Central memory CD8-positive, alpha-beta T cell (primary cell): ENCODE data around the gene YBX2.
A peak's percentile ranks its signal among the peaks of the same experiment; 100 is the strongest.

Experiments used
- ATAC-seq: fragments of 150-1000 bp; cut with Tn5 transposase; replicated peaks from 2 replicates; pipeline ENCODE4 v1.10.0; 2022; ENCODE audit warnings: mild to moderate bottlenecking, moderate FRiP score, moderate number of reproducible peaks; ENCODE audit not compliant: poor library complexity, severe bottlenecking; ENCODE audit errors: extremely low read depth
- DNase-seq, 2 donors: peaks; one replicate each; pipeline ENCODE4 v3.0.0; 2021; ENCODE audit warnings: low spot score in 2 of 2
- H3K27ac Mint-ChIP-seq: one replicate; pipeline ENCODE4 v1.8.0; 2022; ENCODE audit warnings: low read depth, mild to moderate bottlenecking, moderate library complexity, mixed read lengths
- H3K27me3 Mint-ChIP-seq: one replicate; pipeline ENCODE4 v1.8.0; 2022; ENCODE audit warnings: mixed read lengths
- H3K36me3 Mint-ChIP-seq: one replicate; pipeline ENCODE4 v1.8.0; 2022; ENCODE audit warnings: mild to moderate bottlenecking, moderate library complexity, mixed read lengths; ENCODE audit not compliant: insufficient read depth
- H3K4me1 Mint-ChIP-seq: one replicate; pipeline ENCODE4 v1.8.0; 2022; ENCODE audit warnings: mixed read lengths
- H3K4me3 Mint-ChIP-seq: one replicate; pipeline ENCODE4 v1.8.0; 2022; ENCODE audit warnings: mild to moderate bottlenecking, moderate library complexity, mixed read lengths
- H3K9me3 Mint-ChIP-seq: one replicate; pipeline ENCODE4 v1.8.0; 2022; ENCODE audit warnings: mixed read lengths

YBX2 gene

DNA sequence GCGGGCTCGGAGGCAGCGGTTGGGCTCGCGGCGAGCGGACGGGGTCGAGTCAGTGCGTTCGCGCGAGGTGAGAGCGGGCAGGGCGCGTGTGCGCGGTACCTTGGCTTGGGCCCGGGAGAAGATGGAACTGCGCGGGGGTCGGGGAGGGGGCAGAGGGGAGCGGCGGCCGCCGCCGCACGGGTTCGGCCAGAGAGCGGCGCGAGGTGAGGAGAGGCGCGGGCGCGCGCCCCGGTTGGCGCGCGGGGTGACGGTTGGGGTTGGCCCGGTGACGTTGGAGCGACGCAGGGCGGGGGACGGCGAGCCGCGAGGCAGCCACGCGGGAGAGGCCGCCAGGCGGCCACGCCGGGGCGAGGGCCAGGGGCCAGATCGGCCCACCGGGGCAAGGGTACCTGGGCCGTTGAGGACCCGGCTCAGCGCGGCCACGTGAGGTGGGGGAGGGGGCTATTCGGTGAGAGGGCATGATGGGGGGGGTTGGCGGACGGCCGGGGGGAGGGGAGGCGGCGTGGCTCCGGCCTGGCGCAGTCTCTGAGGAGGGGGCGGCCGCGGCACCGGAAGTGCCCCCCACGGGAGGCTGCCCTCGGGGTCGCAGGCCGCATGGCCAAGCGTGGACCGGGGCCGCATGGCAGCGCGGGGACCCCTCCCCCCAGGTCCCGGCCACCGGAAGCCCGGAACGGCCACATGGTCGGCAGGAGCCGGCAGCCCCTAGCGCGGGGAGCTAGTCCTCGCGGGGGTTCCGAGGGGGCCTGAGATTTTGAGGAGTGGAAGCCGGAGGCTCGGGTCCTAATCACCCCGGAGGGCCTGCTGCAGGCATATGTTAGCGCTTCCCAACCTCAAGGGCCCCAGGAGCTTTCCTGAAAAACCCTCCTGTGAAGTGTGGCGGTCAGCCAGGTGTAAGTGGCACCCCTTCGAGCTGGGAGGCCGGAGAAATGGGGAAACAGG, 13.5 kb upstream of the YBX2 start:
- H3K27me3 Mint-ChIP-seq, result no peaks in the 10 kb centered on the region
- ATAC-seq (peak; percentile 7), DNase-seq (peak in 1 of 2 donors; percentile 49)
- no peaks in the 10 kb centered on the region for H3K9me3 Mint-ChIP-seq
- peaks cover 40% of the 10 kb centered on the region for H3K4me1 Mint-ChIP-seq
- peaks cover 54% of the 10 kb centered on the region for H3K36me3 Mint-ChIP-seq
- peak overlapping the region; percentile 95 for H3K27ac Mint-ChIP-seq
- H3K4me3 Mint-ChIP-seq, result peak overlapping the region; percentile 79

DNA sequence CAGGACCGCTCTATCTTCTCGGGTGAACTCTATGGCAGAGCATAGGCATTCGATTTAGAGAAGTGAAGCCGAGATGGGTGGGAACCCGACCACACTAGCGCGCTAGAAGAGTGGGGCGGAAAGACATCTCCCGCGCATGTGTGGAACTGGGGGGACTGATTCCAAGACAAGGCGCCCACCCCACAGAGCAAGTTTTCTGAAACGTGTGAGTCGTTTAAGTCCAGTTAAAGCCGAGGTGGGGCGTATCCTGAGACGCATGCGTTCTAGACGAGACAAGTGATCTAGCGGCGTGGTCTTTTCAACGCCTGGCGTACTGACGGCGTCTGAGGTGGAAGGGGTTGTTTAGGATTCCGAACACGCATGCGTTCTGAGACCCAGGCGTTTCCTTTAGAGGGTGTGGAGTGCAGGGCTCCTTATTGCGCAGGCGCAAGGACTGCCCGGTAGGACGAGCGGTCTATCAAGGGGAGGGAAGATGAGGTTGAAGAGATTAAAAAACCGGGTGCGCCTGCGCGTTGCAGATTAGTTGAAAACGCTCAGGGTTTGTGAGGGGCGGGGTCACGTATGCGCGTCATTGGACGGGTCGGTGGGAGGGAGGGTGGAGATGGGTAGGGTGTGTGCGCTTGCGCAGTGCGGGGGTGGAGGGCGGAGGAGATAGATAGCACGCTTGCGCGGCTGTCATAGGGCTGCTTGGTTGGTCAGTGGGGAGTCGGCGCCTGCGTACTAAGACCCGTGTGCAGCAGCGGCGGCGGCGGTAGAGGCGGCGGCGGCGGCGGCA, 12.7 kb upstream of the YBX2 start, which contains the start of gene EIF5A:
EIF5A (plus strand) TSS at position 718 of the 775 bp plus-strand sequence. CDS start 2,008 bp downstream, outside the sequence.
- Mint-ChIP-seq H3K27ac (peak within 1 kb of the TSS; percentile 95), H3K4me3 (peak within 1 kb of the TSS; percentile 79)
- peak; percentile 65 for ATAC-seq

DNA sequence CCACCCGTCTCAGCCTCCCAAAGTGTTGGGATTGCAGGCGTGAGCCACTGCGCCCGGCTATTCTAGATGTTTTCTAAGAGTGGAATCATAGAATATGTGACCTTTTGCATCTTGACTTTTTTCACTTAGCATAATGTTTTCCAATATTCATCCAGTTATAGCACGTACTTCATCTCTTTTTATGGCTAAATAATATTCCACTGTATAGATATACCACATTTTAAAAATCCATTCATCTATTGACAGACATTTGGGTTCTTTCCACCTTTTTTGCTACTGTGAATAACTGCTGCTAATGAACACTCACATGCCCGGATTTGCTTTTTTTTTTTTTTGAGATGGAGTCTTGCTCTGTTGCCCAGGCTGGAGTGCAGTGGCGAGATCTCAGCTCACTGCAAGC, 9.7 kb upstream of the YBX2 start:
- Mint-ChIP-seq H3K4me3 (no peak overlapping the region), H3K4me1 (peaks cover 7% of the 10 kb centered on the region), H3K27me3 (no peaks in the 10 kb centered on the region), H3K9me3 (no peaks in the 10 kb centered on the region), H3K36me3 (peaks cover 21% of the 10 kb centered on the region), H3K27ac (no peak overlapping the region)
- no peak for ATAC-seq
- DNase-seq, result no peak

More for the DNA sequence above, 12.7 kb upstream of the YBX2 start, which contains the start of gene EIF5A:
- H3K9me3 Mint-ChIP-seq, result no peaks in the 10 kb centered on the region
- H3K36me3 Mint-ChIP-seq, result peaks cover 46% of the 10 kb centered on the region
- peaks cover 34% of the 10 kb centered on the region for H3K4me1 Mint-ChIP-seq
- no peaks in the 10 kb centered on the region for H3K27me3 Mint-ChIP-seq
- peak; percentile 99 for DNase-seq

DNA sequence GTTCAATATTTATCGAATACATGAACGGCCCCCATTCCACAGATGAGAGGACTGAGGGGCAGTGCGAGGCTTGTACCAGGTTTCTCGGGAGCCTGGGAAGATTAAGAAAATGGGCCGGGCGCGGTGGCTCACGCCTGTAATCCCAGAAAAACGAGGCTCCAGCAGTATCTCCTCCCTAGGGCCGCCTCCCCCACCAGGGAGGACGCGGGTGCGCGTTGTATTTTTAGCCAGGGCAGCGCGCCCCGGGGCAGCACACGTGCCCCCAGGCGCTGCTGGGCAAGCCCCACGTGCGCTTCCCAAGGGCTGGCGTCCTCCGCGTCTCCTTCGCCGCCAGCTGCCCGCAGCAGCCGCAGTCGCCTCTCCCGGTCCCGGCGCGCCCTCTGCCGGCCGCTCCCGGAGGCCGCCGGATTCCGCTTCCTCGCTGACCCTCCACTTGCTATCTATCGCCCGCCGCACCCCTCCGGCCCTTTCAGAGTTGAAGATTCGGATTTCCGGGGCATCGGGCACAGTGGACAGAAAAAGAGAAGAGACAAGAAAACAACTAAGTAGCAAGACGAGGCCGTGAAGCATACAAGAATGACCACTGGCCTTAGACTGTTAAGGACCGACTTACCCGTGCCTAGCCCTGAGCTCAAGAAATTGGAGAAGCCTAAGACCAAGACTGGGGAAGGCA, 1.9 kb upstream of the YBX2 start:
- no peak overlapping the region for H3K4me3 Mint-ChIP-seq
- DNase-seq (peak in 1 of 2 donors; percentile 60), ATAC-seq (no peak)
- peaks cover 7% of the 10 kb centered on the region for H3K4me1 Mint-ChIP-seq
- peaks cover 35% of the 10 kb centered on the region for H3K27me3 Mint-ChIP-seq
- peaks cover 7% of the 10 kb centered on the region for H3K36me3 Mint-ChIP-seq
- no peaks in the 10 kb centered on the region for H3K9me3 Mint-ChIP-seq
- no peak overlapping the region for H3K27ac Mint-ChIP-seq

DNA sequence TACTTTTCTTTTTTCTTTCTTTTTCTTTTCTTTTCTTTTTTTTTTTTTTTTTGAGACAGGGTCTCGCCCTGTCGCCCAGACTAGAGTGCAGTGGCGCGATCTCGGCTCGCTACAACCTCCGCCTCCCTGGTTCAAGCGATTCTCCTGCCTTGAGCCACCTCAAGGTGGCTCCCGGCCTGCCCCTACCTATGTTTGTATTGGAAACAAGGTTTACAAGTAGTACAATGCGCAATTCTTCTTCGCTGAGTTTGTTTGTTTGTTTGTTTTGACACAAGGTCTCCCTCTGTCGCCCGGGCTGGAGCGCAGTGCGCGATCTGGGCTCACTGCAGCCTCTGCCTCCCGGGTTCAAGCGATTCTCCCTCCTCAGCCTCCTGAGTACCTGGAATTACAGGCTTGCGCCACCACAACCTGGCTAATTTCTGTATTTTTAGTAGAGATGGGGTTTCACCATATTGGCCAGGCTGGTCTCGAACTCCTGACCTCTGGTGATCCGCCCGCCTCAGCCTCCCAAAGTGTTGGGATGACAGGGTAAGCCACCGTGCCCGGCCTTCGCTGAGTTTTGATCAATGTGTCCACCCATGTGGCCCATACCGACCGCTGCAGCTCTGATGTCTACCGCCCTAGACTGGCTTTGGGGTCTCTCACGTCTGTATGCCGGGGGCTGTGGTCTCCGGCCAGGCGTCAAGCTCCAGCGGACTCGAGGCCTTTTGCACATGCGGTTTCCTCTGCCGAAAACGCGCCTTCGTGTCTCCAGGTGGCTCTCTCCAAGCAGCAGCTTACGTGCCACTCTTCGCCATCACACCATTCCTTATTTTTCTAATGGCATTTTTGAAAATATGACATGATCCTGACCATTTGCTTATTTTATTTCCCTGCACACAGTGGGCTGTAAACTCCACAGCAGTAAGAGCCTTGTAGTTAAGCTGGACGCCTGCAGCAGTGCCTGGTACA, 1.1 kb upstream of the YBX2 start:
- ATAC-seq (no peak), DNase-seq (no peak)
- Mint-ChIP-seq H3K36me3 (peaks cover 7% of the 10 kb centered on the region), H3K4me1 (peaks cover 7% of the 10 kb centered on the region), H3K27me3 (peaks cover 43% of the 10 kb centered on the region), H3K9me3 (no peaks in the 10 kb centered on the region), H3K27ac (peak overlapping the region; percentile 85), H3K4me3 (peak overlapping the region; percentile 85)

DNA sequence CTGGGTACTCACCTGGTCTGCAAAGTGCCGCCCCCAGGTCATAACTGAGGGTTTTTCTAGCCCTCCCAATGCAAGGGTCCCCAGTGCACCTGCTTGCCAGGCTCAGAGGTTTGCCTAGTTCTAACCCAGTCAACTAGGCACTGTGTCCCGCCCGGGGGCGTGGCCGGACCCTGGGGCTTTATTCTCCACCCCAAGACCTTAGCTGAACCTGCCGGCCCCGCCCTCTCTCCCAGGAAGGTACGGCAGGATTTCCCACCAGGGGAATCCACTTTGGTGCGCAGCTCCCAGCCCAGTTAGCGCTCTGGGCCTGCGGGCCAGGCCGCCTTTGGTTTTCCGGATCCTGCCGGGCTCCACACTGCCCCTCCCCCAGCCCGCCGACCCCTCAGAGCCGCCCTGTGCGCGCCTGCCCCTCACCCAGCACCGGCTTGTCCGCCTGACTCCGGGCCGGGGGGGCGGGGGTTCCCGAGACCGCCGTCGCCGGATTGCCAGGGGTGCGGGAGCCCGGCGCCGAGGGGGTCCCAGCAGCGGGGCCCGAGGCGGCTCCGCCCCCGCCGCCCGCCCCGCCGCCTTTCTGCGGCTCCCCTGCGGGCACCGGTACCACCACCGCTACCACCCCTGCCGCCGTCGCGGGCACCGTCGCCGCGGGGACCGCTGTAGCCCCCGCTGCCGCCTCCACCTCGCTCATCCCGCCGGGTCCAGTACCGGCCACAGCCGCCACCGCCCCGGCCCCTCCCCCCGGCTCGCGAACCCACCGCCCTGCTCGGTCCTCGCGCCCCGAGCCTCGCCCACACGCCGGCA, 424 bp downstream of the YBX2 start:
- no peak overlapping the region for H3K27ac Mint-ChIP-seq
- DNase-seq, result no peak
- H3K9me3 Mint-ChIP-seq, result no peaks in the 10 kb centered on the region
- H3K4me1 Mint-ChIP-seq, result peaks cover 7% of the 10 kb centered on the region
- ATAC-seq, result no peak
- H3K4me3 Mint-ChIP-seq, result peak overlapping the region; percentile 57
- H3K27me3 Mint-ChIP-seq, result peaks cover 53% of the 10 kb centered on the region
- peaks cover 7% of the 10 kb centered on the region for H3K36me3 Mint-ChIP-seq

DNA sequence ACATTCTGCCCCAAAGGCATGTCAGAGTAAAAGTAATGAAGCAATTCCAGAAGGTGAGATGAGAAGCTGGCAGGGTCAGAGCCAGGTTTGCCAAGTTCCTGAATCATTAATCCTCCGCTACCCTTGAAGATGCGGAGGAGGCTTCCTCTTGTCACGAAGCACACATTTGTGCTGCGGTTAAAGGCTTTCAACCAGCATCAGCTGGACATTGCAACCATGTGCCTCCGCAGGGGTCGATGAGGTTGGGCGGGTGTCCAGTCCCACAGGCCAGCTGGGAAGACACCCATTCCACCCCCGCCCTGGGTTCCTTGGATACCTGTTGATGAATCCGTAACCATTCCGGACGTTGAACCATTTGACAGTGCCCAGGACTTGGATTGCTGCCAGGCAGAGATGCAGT, 1.3 kb downstream of the YBX2 start:
- Mint-ChIP-seq H3K4me1 (peaks cover 7% of the 10 kb centered on the region), H3K27me3 (peaks cover 60% of the 10 kb centered on the region), H3K4me3 (peak overlapping the region; percentile 57), H3K36me3 (peaks cover 7% of the 10 kb centered on the region), H3K9me3 (no peaks in the 10 kb centered on the region), H3K27ac (no peak overlapping the region)
- ATAC-seq (no peak), DNase-seq (no peak)

DNA sequence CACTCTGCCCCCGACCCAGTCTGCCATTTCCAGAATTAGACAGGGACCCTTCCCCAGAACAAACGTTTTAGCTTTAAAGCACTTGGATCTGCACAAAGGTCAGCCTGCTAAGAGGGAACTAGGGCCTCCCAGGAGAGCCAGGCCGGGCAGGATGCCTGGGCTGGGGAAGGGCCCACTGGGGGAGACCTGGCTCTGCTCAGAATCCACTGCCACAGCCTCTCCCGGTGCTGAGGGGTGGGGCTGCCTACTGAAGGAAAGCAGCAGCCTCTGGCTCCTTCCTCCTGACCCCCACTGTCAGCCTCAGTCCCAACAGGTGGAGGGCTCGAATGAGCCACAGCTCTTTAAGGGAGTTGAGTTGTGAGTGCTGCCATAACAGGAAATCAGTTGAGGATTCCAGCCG, 1.7 kb downstream of the YBX2 start:
- peaks cover 7% of the 10 kb centered on the region for H3K4me1 Mint-ChIP-seq
- peaks cover 64% of the 10 kb centered on the region for H3K27me3 Mint-ChIP-seq
- DNase-seq (no peak), ATAC-seq (no peak)
- H3K36me3 Mint-ChIP-seq, result peaks cover 7% of the 10 kb centered on the region
- no peak overlapping the region for H3K4me3 Mint-ChIP-seq
- H3K27ac Mint-ChIP-seq, result no peak overlapping the region
- no peaks in the 10 kb centered on the region for H3K9me3 Mint-ChIP-seq

DNA sequence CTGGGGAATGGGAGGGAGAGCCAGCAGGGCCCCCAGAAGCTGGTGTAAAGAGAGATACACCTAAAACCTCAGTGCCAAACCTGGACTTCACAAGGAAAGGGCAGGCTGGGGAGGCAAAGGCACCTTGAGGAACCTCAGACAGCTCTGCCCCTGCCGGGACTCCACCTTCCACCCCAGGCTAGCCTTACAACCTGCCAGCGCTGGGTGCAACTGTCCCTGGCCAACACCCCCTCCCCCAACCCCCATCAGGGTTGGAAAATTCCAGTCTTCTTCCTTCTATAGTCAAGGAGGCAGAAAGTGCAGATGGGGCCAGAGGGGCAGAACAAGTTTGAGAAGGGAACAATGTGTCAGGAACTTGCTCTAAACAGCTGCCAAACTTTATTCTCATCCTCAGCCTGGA, 2.2 kb downstream of the YBX2 start:
- Mint-ChIP-seq H3K4me3 (no peak overlapping the region), H3K9me3 (no peaks in the 10 kb centered on the region), H3K27ac (no peak overlapping the region), H3K4me1 (peaks cover 7% of the 10 kb centered on the region), H3K27me3 (peaks cover 70% of the 10 kb centered on the region), H3K36me3 (peaks cover 7% of the 10 kb centered on the region)
- no peak for DNase-seq
- ATAC-seq, result no peak

DNA sequence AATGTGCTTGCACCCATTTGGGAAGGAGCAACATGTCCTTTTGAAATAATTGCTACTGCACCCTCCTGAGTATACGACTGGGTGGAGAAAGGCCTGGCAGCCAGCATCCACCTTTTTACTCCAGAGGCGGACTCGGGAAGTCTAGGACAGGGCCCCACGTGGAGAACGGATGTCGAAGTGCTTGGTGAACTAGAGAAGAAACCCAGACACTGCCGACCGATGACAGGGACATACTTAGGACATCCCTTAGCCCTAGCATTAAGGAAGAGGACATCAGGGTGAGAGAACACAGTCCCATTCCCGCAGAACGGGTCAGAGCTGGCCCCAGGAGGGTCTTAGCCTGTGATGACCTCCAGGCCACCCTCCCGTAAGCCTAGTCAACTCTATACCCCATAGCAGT, 3.8 kb downstream of the YBX2 start:
- Mint-ChIP-seq H3K36me3 (peaks cover 7% of the 10 kb centered on the region), H3K4me1 (peaks cover 7% of the 10 kb centered on the region), H3K9me3 (no peaks in the 10 kb centered on the region), H3K27ac (no peak overlapping the region), H3K27me3 (peaks cover 78% of the 10 kb centered on the region), H3K4me3 (no peak overlapping the region)
- ATAC-seq (no peak), DNase-seq (no peak)

DNA sequence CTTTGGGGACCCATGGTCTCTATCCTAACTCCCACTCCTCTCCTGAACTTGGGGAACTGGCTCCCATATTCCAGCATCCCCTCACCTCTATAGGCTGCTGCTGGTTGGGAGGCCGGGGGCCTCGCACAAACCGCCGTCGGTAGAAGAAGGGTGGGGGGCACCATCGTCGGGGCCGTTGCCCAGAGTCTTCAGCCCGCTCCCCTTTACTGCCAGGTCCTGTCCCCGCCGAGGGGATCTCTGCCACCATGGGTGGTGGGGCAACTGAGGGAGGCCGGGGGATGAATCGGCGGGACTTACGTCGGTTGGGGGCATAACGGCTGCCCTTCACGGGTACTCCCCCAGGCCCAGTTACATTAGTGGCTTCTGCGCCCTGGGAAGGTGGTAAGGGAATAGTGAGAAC, 4.3 kb downstream of the YBX2 start:
- H3K9me3 Mint-ChIP-seq, result no peaks in the 10 kb centered on the region
- no peak overlapping the region for H3K27ac Mint-ChIP-seq
- H3K36me3 Mint-ChIP-seq, result peaks cover 4% of the 10 kb centered on the region
- peaks cover 79% of the 10 kb centered on the region for H3K27me3 Mint-ChIP-seq
- DNase-seq, result no peak
- ATAC-seq, result no peak
- peaks cover 5% of the 10 kb centered on the region for H3K4me1 Mint-ChIP-seq
- no peak overlapping the region for H3K4me3 Mint-ChIP-seq
